Measurements from ENCODE around the gene SCN11A. TPM values are rescaled to one million over a fixed set of nuclear protein-coding genes. Genes with fewer than 3 reads are reported as not detected.

SCN11A gene
- polyA plus RNA-seq, 1 donor from 2014 or later: 2.2 TPM

DNA sequence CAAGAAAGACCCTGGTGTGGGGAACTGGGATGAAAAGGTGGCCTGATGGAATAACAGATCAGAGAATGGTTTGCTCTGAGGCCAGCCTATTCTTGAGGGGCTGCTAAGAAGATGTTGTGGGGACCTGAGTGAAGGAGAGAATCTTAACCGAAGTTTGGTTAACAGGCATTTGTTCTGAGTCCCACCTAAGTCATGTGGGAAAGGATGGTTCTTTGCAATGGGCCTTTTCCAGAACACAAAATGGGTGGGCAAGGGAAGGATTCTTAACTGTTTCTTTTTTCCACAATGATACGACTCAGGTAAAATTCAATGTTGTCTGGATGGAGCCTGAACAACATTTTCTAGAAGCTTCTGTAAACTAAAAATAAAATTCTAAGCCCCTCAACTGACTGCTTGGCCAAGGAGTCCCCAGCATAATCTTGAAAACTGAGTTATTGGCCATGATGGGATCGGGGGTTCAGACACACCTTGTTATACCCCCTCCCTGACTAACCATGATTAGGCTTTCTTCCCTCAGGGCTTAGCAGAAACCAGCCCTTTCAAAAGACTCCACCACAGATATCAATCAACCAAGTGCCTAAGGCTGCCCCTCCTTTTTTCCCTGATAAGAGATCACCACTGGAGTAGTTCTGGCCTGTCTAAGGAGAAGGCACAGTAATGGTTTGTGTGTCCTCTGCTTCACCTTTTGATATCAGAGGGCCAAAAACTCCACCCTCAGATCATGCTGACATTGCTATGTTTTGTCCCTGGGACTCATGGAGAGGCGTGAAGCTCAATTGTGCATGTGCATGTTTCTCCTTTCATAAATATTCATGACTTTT, 30.1 kb downstream of the SCN11A start:
- H3K79me2 ChIP-seq (replicated peaks; ENCODE audit: insufficient read depth, low read length): no peaks in the 10 kb centered on the region
- H3K4me3 ChIP-seq (ENCODE audit: low read length): no peak overlapping the region
- no peak overlapping the region for H3K27ac ChIP-seq (ENCODE audit: low read length)
- no peaks in the 10 kb centered on the region for H3K9me2 ChIP-seq (ENCODE audit: insufficient read depth, low read length)
- H3K9ac ChIP-seq (ENCODE audit: low read length): no peak overlapping the region
- no peaks in the 10 kb centered on the region for H3K9me3 ChIP-seq (ENCODE audit: low read length)
- no peak overlapping the region for H2AFZ ChIP-seq (ENCODE audit: low read depth, low read length)
- H3K4me2 ChIP-seq (ENCODE audit: low read length): no peak overlapping the region
- no peaks in the 10 kb centered on the region for H3F3A ChIP-seq (ENCODE audit: insufficient read depth, low read length, poor library complexity, severe bottlenecking)
- no peaks in the 10 kb centered on the region for H3K27me3 ChIP-seq (ENCODE audit: insufficient read depth, low read depth, low read length)
- no peaks in the 10 kb centered on the region for H4K20me1 ChIP-seq (ENCODE audit: insufficient read depth)
- H3K36me3 ChIP-seq (ENCODE audit: insufficient read depth, low read length): no peaks in the 10 kb centered on the region
- no peak for TF ChIP-seq TAF1 (IDR thresholded peaks at IDR 0.05; ENCODE audit: low read depth)
- no peak for TF ChIP-seq MXI1 (conservative IDR thresholded peaks at IDR 0.05; ENCODE audit: poor library complexity, severe bottlenecking)
- no peak for TF ChIP-seq RAD21 (conservative IDR thresholded peaks at IDR 0.05)
- TF ChIP-seq POLR2AphosphoS5 (IDR thresholded peaks at IDR 0.05): no peak
- TF ChIP-seq CTCF (IDR thresholded peaks at IDR 0.05; ENCODE audit: poor library complexity, severe bottlenecking): no peak
- no peak for TF ChIP-seq SMC3 (conservative IDR thresholded peaks at IDR 0.05; ENCODE audit: poor library complexity)
- no peak for TF ChIP-seq EZH2 (IDR thresholded peaks at IDR 0.05; ENCODE audit: borderline replicate concordance, insufficient read depth, low read length, poor library complexity, severe bottlenecking)
- no peak for TF ChIP-seq EP300 (conservative IDR thresholded peaks at IDR 0.05; ENCODE audit: poor library complexity, severe bottlenecking)
- TF ChIP-seq, protein P1, sequence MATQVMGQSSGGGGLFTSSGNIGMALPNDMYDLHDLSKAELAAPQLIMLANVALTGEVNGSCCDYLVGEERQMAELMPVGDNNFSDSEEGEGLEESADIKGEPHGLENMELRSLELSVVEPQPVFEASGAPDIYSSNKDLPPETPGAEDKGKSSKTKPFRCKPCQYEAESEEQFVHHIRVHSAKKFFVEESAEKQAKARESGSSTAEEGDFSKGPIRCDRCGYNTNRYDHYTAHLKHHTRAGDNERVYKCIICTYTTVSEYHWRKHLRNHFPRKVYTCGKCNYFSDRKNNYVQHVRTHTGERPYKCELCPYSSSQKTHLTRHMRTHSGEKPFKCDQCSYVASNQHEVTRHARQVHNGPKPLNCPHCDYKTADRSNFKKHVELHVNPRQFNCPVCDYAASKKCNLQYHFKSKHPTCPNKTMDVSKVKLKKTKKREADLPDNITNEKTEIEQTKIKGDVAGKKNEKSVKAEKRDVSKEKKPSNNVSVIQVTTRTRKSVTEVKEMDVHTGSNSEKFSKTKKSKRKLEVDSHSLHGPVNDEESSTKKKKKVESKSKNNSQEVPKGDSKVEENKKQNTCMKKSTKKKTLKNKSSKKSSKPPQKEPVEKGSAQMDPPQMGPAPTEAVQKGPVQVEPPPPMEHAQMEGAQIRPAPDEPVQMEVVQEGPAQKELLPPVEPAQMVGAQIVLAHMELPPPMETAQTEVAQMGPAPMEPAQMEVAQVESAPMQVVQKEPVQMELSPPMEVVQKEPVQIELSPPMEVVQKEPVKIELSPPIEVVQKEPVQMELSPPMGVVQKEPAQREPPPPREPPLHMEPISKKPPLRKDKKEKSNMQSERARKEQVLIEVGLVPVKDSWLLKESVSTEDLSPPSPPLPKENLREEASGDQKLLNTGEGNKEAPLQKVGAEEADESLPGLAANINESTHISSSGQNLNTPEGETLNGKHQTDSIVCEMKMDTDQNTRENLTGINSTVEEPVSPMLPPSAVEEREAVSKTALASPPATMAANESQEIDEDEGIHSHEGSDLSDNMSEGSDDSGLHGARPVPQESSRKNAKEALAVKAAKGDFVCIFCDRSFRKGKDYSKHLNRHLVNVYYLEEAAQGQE (IDR thresholded peaks at IDR 0.05; ENCODE audit: borderline replicate concordance): no peak

DNA sequence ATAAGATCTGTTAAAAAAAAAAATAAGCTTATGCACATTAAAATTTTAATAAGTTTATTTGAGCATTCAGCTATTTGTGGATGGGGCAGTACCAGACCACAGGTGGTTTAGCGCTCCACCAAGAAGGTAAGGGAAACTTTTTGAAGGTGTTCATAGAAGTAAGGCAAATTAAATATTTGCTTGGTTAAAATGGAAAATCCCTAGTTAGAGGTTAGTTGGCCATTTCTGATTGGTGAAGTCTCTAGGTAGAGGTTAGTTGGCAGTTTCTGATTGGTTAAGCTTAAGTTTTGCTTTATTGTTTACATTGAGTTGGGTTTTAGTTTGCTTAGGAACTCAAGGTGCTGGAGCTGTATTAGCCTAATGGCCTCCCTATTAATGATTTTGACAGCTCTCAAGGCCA, 30.7 kb downstream of the SCN11A start:
- H3F3A ChIP-seq (ENCODE audit: insufficient read depth, low read length, poor library complexity, severe bottlenecking): no peaks in the 10 kb centered on the region
- no peak overlapping the region for H3K27ac ChIP-seq (ENCODE audit: low read length)
- TF ChIP-seq EZH2 (IDR thresholded peaks at IDR 0.05; ENCODE audit: borderline replicate concordance, insufficient read depth, low read length, poor library complexity, severe bottlenecking) (no peak), CTCF (IDR thresholded peaks at IDR 0.05; ENCODE audit: poor library complexity, severe bottlenecking) (no peak), POLR2AphosphoS5 (IDR thresholded peaks at IDR 0.05) (no peak), TAF1 (IDR thresholded peaks at IDR 0.05; ENCODE audit: low read depth) (no peak), EP300 (conservative IDR thresholded peaks at IDR 0.05; ENCODE audit: poor library complexity, severe bottlenecking) (no peak), RAD21 (conservative IDR thresholded peaks at IDR 0.05) (no peak), MXI1 (conservative IDR thresholded peaks at IDR 0.05; ENCODE audit: poor library complexity, severe bottlenecking) (no peak), SMC3 (conservative IDR thresholded peaks at IDR 0.05; ENCODE audit: poor library complexity) (no peak)
- TF ChIP-seq, protein P1 (IDR thresholded peaks at IDR 0.05; ENCODE audit: borderline replicate concordance): no peak
- H3K4me3 ChIP-seq (ENCODE audit: low read length): no peak overlapping the region
- no peak overlapping the region for H3K4me2 ChIP-seq (ENCODE audit: low read length)
- no peaks in the 10 kb centered on the region for H3K36me3 ChIP-seq (ENCODE audit: insufficient read depth, low read length)
- no peak overlapping the region for H3K9ac ChIP-seq (ENCODE audit: low read length)
- no peaks in the 10 kb centered on the region for H3K27me3 ChIP-seq (ENCODE audit: insufficient read depth, low read depth, low read length)
- no peak overlapping the region for H2AFZ ChIP-seq (ENCODE audit: low read depth, low read length)
- H3K9me2 ChIP-seq (ENCODE audit: insufficient read depth, low read length): no peaks in the 10 kb centered on the region
- no peaks in the 10 kb centered on the region for H3K9me3 ChIP-seq (ENCODE audit: low read length)
- no peaks in the 10 kb centered on the region for H3K79me2 ChIP-seq (replicated peaks; ENCODE audit: insufficient read depth, low read length)
- no peaks in the 10 kb centered on the region for H4K20me1 ChIP-seq (ENCODE audit: insufficient read depth)

All from neural cell (in vitro differentiated cells).